Measurements from ENCODE around the gene VASH1.

DNA sequence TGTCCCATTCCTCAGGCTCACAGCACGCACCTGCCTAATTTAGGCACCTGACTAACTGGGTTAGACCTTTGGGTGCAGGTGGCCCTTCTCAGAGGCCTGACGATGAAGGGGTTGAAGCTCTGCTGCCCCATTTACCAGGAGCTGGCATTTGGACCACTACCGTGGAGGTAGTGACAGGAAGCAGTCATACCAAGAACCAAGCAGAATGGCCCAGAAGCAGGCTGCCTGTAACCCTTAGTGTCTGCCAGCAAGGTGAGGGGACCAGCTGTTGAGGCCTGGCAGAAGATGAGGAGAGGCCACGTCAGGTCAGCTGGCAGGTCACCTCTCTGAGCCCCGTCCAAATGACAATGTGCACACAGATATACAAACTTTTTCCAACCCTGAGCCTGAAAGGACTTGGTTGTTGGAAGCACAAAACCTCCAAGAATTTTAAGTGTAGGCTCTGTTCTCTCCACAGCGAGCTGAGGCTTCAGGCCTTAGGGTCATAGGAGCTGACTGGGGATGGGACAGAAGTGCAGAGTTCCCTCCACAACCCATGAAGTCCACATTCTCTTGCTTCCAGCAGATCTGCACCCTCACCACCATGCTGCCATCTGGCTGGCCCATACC lies 23.1 kb downstream of the VASH1 start:
- TF ChIP-seq POLR2A (IDR thresholded peaks at IDR 0.05) (no peak), POLR2AphosphoS5 (IDR thresholded peaks at IDR 0.05) (no peak)
- TF ChIP-seq, protein P1, sequence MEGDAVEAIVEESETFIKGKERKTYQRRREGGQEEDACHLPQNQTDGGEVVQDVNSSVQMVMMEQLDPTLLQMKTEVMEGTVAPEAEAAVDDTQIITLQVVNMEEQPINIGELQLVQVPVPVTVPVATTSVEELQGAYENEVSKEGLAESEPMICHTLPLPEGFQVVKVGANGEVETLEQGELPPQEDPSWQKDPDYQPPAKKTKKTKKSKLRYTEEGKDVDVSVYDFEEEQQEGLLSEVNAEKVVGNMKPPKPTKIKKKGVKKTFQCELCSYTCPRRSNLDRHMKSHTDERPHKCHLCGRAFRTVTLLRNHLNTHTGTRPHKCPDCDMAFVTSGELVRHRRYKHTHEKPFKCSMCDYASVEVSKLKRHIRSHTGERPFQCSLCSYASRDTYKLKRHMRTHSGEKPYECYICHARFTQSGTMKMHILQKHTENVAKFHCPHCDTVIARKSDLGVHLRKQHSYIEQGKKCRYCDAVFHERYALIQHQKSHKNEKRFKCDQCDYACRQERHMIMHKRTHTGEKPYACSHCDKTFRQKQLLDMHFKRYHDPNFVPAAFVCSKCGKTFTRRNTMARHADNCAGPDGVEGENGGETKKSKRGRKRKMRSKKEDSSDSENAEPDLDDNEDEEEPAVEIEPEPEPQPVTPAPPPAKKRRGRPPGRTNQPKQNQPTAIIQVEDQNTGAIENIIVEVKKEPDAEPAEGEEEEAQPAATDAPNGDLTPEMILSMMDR (IDR thresholded peaks at IDR 0.05): no peak

Data from prostate gland (tissue), 2 donors.